ENCODE measurements around the gene TRIM8. TPM values are rescaled to one million over a fixed set of nuclear protein-coding genes. Genes with fewer than 3 reads are reported as not detected.
A peak's percentile ranks its signal among the peaks of the same experiment; 100 is the strongest.

TRIM8 gene
- total RNA-seq (74.4 and 85.7 TPM in 2 replicates), polyA plus RNA-seq (40.2 and 44.9 TPM in 2 replicates), polyA minus RNA-seq (45.9 and 58.8 TPM in 2 replicates)
- 25.8 TPM for total RNA-seq (2013)

- Histone ChIP-seq H2AFZ (ENCODE audit: insufficient read depth, low read depth, low read length, poor library complexity, severe bottlenecking) (peak within 1 kb of the TSS; percentile 78), H3K4me1 (ENCODE audit: control insufficient read depth in 2 of 2, insufficient read depth in 2 of 2, low read length in 2 of 2) (peaks cover 32 to 41% of the 10 kb centered on the region in 2 donors), H3K79me2 (ENCODE audit: control insufficient read depth, insufficient read depth, low read length) (peaks cover 49% of the 10 kb centered on the region), H3K9me3 (ENCODE audit: control extremely low read depth in 1 of 3, control insufficient read depth in 2 of 3, insufficient read depth in 1 of 3, low read length in 2 of 3) (no peaks in the 10 kb centered on the region), H3K36me3 (replicated peaks in 1 of 2; ENCODE audit: control extremely low read depth in 1 of 2, control insufficient read depth in 1 of 2, extremely low read depth in 1 of 2, insufficient read depth in 2 of 2, low read length in 1 of 2) (no peaks in the 10 kb centered on the region), H3K27ac (ENCODE audit: low read length in 2 of 2) (peak within 1 kb of the TSS; percentile 90 to 97), H3K4me3 (ENCODE audit: control extremely low read depth in 1 of 5, extremely low read depth in 1 of 5, insufficient read depth in 1 of 5, low read depth in 2 of 5, low read length in 4 of 5) (peak within 1 kb of the TSS; percentile 75 to 89 (median 82)), H4K20me1 (ENCODE audit: control insufficient read depth, insufficient read depth, low read length, poor library complexity, severe bottlenecking) (peaks cover 28% of the 10 kb centered on the region), H3K4me2 (replicated peaks; ENCODE audit: low read depth, low read length, poor library complexity, severe bottlenecking) (peak within 1 kb of the TSS; percentile 94), H3K9ac (ENCODE audit: low read length) (peak within 1 kb of the TSS; percentile 83), H3K27me3 (replicated peaks in 1 of 4; ENCODE audit: control extremely low read depth in 1 of 4, control insufficient read depth in 3 of 4, insufficient read depth in 4 of 4, low read length in 3 of 4) (no peaks in the 10 kb centered on the region)
- H3K27ac Mint-ChIP-seq, result peak within 1 kb of the TSS; percentile 99
- ChIA-PET CTCF (interaction anchor here (0.5 to 3.8 kb wide), 10 partner anchors 10 to 292 kb away, joined by 3 to 50 read pairs (median 4); partner anchors contain the start of genes ARL3 and SFXN2), POLR2A (interaction anchor here (0.7 to 4.0 kb wide), 13 partner anchors 8 to 826 kb away, joined by 3 to 49 read pairs (median 6); partner anchors contain the start of genes ACTR1A, ARL3, CUEDC2 and NFKB2)
- WGBS (ENCODE audit: insufficient coverage), result 1% methylated on average over 80 of the region's 80 CpGs
- H3K4me3 Mint-ChIP-seq, result peak within 1 kb of the TSS; percentile 97
- peak; percentile 83 for DNase-seq
- TF ChIP-seq EZH2 (IDR thresholded peaks at IDR 0.05; ENCODE audit: borderline replicate concordance, insufficient read depth, low read depth, low read length, poor library complexity, severe bottlenecking) (no peak), CTCF (IDR thresholded peaks at IDR 0.05) (no peak)
- intact Hi-C loops (cut with micrococcal nuclease), result loop anchor here (2.0 to 5.0 kb wide), 4 partner anchors 33 to 1732 kb away; partner anchors contain the start of genes HPS6 and SLF2
- peaks cover 43% of the 10 kb centered on the region for H3K4me1 Mint-ChIP-seq
- peak; percentile 3 for ATAC-seq (ENCODE audit: low read depth)
- H3K27me3 Mint-ChIP-seq, result no peaks in the 10 kb centered on the region
- H3K9me3 Mint-ChIP-seq (ENCODE audit: insufficient read depth), result no peaks in the 10 kb centered on the region
Observed at GRCh38 chr10:102644066-102644645, at the start of gene TRIM8. Gene TRIM8, plus strand, starts transcription at chr10:102644479. Its CDS starts 139 bp downstream, at chr10:102644618.

- Mint-ChIP-seq H3K9me3 (ENCODE audit: insufficient read depth) (no peaks in the 10 kb centered on the region), H3K4me3 (no peak overlapping the region), H3K4me1 (no peaks in the 10 kb centered on the region), H3K27ac (no peak overlapping the region), H3K27me3 (no peaks in the 10 kb centered on the region)
- H3K27ac ChIP-seq (ENCODE audit: low read length in 2 of 2), result no peak overlapping the region
- no peak for DNase-seq
- H3K9ac ChIP-seq (ENCODE audit: low read length), result no peak overlapping the region
- ChIA-PET POLR2A (no interaction called here), CTCF (interaction anchor here (1.0 to 1.2 kb wide), 2 partner anchors 11 to 365 kb away, joined by 3 to 5 read pairs; no protein-coding TSS in a partner anchor)
- H3K4me1 ChIP-seq (ENCODE audit: control insufficient read depth in 2 of 2, insufficient read depth in 2 of 2, low read length in 2 of 2), result no peaks in the 10 kb centered on the region
- 50% methylated on average over 2 of the region's 2 CpGs for WGBS (ENCODE audit: insufficient coverage)
- peaks cover 12% of the 10 kb centered on the region for H3K79me2 ChIP-seq (ENCODE audit: control insufficient read depth, insufficient read depth, low read length)
- H2AFZ ChIP-seq (ENCODE audit: insufficient read depth, low read depth, low read length, poor library complexity, severe bottlenecking), result no peak overlapping the region
- peaks cover 11% of the 10 kb centered on the region for H4K20me1 ChIP-seq (ENCODE audit: control insufficient read depth, insufficient read depth, low read length, poor library complexity, severe bottlenecking)
- no peak for ATAC-seq (ENCODE audit: low read depth)
- no peak overlapping the region for H3K4me3 ChIP-seq (ENCODE audit: control extremely low read depth in 1 of 5, extremely low read depth in 1 of 5, insufficient read depth in 1 of 5, low read depth in 2 of 5, low read length in 4 of 5)
- H3K36me3 ChIP-seq (replicated peaks in 1 of 2; ENCODE audit: control extremely low read depth in 1 of 2, control insufficient read depth in 1 of 2, extremely low read depth in 1 of 2, insufficient read depth in 2 of 2, low read length in 1 of 2), result peaks cover 0 to 55% of the 10 kb centered on the region in 2 experiments
- intact Hi-C loops (cut with micrococcal nuclease), result no loop called here
- H3K9me3 ChIP-seq (ENCODE audit: control extremely low read depth in 1 of 3, control insufficient read depth in 2 of 3, insufficient read depth in 1 of 3, low read length in 2 of 3), result no peaks in the 10 kb centered on the region
- no peak overlapping the region for H3K4me2 ChIP-seq (replicated peaks; ENCODE audit: low read depth, low read length, poor library complexity, severe bottlenecking)
- no peaks in the 10 kb centered on the region for H3K27me3 ChIP-seq (replicated peaks in 1 of 4; ENCODE audit: control extremely low read depth in 1 of 4, control insufficient read depth in 3 of 4, insufficient read depth in 4 of 4, low read length in 3 of 4)
- TF ChIP-seq EZH2 (IDR thresholded peaks at IDR 0.05; ENCODE audit: borderline replicate concordance, insufficient read depth, low read depth, low read length, poor library complexity, severe bottlenecking) (no peak), CTCF (IDR thresholded peaks at IDR 0.05) (no peak)
Observed at GRCh38 chr10:102595293-102595692, 49.0 kb upstream of the TRIM8 start.
